Stimulated activated memory B cell treated with anti-CD40 and anti-IgM and Interleukin-4, amounts not matched to agents 10 μg/mL and 1 μg/mL and 100 μg/mL, for 72 hours (primary cell): ENCODE data around the gene SLC38A3.

Experiments
- ATAC-seq: fragments of 150-1000 bp; cut with Tn5 transposase; 2 replicates; pipeline ENCODE4 v1.10.0; 2021
- H3K27ac Mint-ChIP-seq: one replicate; pipeline ENCODE4 v1.8.0; 2022; ENCODE audit warnings: mild to moderate bottlenecking, mixed read lengths
- H3K27me3 Mint-ChIP-seq: one replicate; pipeline ENCODE4 v1.8.0; 2022; ENCODE audit warnings: mixed read lengths
- H3K36me3 Mint-ChIP-seq: one replicate; pipeline ENCODE4 v1.8.0; 2022; ENCODE audit warnings: mixed read lengths
- H3K4me1 Mint-ChIP-seq: one replicate; pipeline ENCODE4 v1.8.0; 2022; ENCODE audit warnings: mixed read lengths
- H3K4me3 Mint-ChIP-seq: one replicate; pipeline ENCODE4 v1.8.0; 2022; ENCODE audit warnings: mild to moderate bottlenecking, moderate library complexity, mixed read lengths
- H3K9me3 Mint-ChIP-seq: one replicate; pipeline ENCODE4 v1.8.0; 2022; ENCODE audit warnings: mixed read lengths

Gene SLC38A3

GRCh38 chr3:50165910-50166538, 39.0 kb upstream of the SLC38A3 start:
- Mint-ChIP-seq H3K9me3 (no peaks in the 10 kb centered on the region), H3K4me1 (no peaks in the 10 kb centered on the region), H3K27ac (no peak overlapping the region), H3K36me3 (no peaks in the 10 kb centered on the region), H3K4me3 (no peak overlapping the region), H3K27me3 (peaks cover 33% of the 10 kb centered on the region)
- no peak for ATAC-seq

DNA sequence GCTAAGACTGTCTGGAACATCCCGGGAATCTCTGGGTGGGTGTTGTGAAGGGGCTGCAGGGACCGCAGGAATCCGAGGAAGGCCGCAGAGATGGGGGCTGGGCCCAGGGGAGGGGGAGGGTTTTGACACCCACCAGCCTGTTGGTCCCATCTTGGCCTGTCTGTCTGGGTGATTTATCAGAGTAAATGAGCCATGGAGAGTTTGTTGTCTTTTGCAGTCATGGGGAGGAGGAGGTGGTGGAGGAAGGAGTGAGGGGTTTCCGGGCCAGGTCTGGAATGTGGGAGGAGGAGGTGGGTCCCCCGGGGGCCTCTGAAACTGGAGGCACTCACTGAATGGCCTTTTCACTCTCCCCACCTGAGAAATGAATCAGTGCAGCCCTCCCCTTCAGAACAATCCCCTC, 38.5 kb upstream of the SLC38A3 start:
- Mint-ChIP-seq H3K36me3 (no peaks in the 10 kb centered on the region), H3K4me1 (no peaks in the 10 kb centered on the region), H3K4me3 (no peak overlapping the region)

GRCh38 chr3:50167069-50167840, 37.8 kb upstream of the SLC38A3 start:
- Mint-ChIP-seq H3K4me3 (no peak overlapping the region), H3K36me3 (no peaks in the 10 kb centered on the region), H3K27me3 (peaks cover 45% of the 10 kb centered on the region), H3K27ac (no peak overlapping the region), H3K4me1 (no peaks in the 10 kb centered on the region), H3K9me3 (no peaks in the 10 kb centered on the region)
- no peak for ATAC-seq

More for the DNA sequence above, 38.5 kb upstream of the SLC38A3 start:
- H3K27me3 Mint-ChIP-seq, result peaks cover 39% of the 10 kb centered on the region
- H3K27ac Mint-ChIP-seq, result no peak overlapping the region
- no peaks in the 10 kb centered on the region for H3K9me3 Mint-ChIP-seq
- ATAC-seq, result no peak

DNA sequence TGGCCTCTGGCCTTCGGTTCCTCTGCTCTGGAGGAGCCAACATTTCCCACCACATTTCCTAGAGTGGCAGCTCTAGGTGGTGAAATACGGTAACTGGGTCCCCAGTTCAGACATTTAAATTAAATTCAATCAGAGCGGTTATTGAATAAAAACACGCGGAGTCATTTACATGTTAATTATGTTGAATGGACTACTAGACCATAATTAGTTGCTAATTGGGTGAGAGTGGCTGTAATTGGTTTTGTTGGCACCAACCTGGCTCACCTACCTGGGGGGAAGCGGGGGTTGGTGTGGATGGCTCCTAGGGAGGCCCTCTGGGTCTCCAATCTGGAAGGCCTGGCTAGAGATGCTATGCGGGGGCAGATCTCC, 37.2 kb upstream of the SLC38A3 start:
- Mint-ChIP-seq H3K4me3 (no peak overlapping the region), H3K27ac (no peak overlapping the region), H3K36me3 (no peaks in the 10 kb centered on the region), H3K27me3 (peaks cover 45% of the 10 kb centered on the region), H3K4me1 (no peaks in the 10 kb centered on the region), H3K9me3 (no peaks in the 10 kb centered on the region)
- ATAC-seq, result no peak

GRCh38 chr3:50168388-50168787, 36.7 kb upstream of the SLC38A3 start:
- peaks cover 45% of the 10 kb centered on the region for H3K27me3 Mint-ChIP-seq
- H3K9me3 Mint-ChIP-seq, result no peaks in the 10 kb centered on the region
- H3K27ac Mint-ChIP-seq, result no peak overlapping the region
- no peak overlapping the region for H3K4me3 Mint-ChIP-seq
- no peaks in the 10 kb centered on the region for H3K36me3 Mint-ChIP-seq
- H3K4me1 Mint-ChIP-seq, result no peaks in the 10 kb centered on the region
- ATAC-seq, result no peak

DNA sequence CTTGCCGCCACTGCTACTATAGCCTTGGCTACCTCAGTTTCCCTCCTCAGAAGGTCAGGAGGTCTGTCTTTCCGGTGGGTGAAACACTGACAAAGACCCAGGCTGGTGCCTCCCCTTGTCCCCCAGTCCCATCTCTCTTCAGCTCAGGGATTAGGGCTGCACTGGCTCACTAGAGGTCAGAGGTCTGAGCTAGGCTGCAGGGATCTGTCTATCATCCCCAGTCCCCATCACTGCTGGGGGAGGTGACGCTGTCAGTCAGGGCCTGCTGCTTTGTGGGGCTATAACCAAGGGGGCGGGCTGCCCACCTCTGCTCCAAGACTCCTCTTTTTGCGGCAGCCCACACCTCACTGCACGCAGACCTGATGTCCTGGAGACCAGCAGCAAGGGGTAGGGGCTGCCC, 36.3 kb upstream of the SLC38A3 start:
- Mint-ChIP-seq H3K27me3 (peaks cover 45% of the 10 kb centered on the region), H3K4me1 (peaks cover 3% of the 10 kb centered on the region), H3K36me3 (no peaks in the 10 kb centered on the region), H3K4me3 (no peak overlapping the region), H3K9me3 (no peaks in the 10 kb centered on the region), H3K27ac (no peak overlapping the region)
- no peak for ATAC-seq

DNA sequence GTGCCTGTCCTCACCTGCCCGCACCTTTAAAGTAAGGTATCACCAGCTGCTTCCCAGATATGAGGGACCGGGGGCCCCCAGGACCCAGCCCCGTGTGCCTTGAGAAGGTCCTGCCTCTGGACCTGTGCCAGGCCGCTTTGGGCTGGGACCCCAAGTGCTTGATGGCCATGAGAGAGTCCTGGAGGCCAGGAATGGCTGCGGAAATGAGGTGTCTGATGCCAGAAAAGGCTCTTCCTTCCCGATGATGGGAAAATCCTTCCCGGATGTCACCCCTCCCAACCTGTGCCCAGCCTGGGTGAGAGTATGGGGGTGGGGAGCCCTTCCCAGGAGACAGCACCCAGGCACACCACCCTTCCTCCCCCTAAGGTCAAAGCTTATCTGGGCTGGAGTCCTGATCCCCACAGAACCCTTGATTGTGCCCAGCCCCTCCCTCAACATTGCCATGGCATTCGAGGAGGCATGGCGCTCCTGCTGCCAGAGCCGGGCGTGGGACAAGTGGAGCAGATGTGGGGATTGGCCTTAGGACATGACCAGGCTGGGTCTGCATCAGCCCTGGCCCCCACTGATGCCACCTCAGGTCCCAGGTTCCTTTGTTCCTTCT, 35.7 kb upstream of the SLC38A3 start:
- Mint-ChIP-seq H3K36me3 (no peaks in the 10 kb centered on the region), H3K27ac (no peak overlapping the region), H3K4me1 (peaks cover 7% of the 10 kb centered on the region), H3K9me3 (no peaks in the 10 kb centered on the region), H3K27me3 (peaks cover 45% of the 10 kb centered on the region), H3K4me3 (no peak overlapping the region)
- ATAC-seq, result no peak

DNA sequence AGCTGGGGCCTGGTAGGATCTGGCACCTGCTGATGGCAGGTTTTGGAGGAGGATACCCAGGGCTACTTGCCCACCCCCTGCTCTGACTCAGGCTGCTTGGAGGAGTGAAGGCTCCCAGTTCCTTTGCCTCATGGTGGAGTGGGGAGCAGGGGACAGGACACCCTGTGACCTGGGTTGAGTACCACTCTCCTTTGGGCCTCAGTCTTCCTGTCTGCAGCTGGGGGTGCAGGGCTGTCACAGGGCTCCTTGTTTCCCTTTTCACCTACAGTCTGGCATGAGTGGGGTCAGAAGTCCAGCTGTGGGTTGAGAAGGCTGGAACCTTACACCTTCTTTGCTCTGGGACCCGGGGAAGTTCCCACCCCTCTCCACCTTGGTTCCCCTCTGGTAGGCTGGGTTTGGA, 35.2 kb upstream of the SLC38A3 start:
- Mint-ChIP-seq H3K4me3 (no peak overlapping the region), H3K36me3 (no peaks in the 10 kb centered on the region), H3K27me3 (peaks cover 45% of the 10 kb centered on the region), H3K9me3 (no peaks in the 10 kb centered on the region), H3K27ac (no peak overlapping the region), H3K4me1 (peaks cover 7% of the 10 kb centered on the region)
- no peak for ATAC-seq

- Mint-ChIP-seq H3K27ac (no peak overlapping the region), H3K9me3 (no peaks in the 10 kb centered on the region), H3K36me3 (no peaks in the 10 kb centered on the region), H3K4me3 (no peak overlapping the region), H3K27me3 (peaks cover 45% of the 10 kb centered on the region), H3K4me1 (peaks cover 7% of the 10 kb centered on the region)
- ATAC-seq, result no peak
Observed at GRCh38 chr3:50170689-50171088, 34.4 kb upstream of the SLC38A3 start.

DNA sequence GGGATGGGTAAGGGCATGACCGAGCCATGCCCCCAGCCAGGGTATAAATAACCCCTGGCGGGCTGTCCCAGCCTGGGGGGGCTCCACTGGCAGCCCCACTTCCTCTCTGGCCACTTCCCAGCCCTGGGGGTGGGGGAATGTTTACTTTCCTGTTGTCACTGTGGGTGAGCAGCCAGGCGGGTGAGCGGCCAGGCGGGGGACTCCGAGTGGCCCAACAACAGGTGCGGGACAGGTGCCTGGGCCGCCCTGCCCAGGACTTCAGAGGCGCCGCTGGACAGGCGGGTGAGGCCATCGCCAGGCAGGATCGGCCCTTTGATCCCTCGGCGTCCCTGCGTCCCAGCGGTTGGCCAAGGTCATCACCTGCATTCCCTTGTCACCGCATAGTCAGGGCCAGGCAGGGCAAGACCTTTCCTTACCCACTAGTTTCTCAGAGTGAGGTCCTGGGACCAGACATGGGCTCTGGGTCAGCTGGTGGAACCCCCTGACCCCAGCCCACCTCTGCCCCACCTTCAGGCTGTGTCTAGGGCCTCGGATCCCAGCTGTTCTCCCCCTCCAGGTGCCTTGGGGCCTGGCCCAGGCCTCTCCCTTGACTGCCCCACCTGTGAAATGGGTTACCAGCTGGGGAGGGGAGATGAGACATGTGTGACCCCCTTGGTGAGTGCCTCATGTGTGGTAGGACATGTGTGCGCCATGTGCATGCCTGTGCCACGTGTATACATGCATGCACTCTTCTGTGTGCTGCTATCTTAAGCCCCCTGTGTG, 33.4 kb upstream of the SLC38A3 start:
- no peak for ATAC-seq
- H3K4me1 Mint-ChIP-seq, result peaks cover 7% of the 10 kb centered on the region
- H3K9me3 Mint-ChIP-seq, result no peaks in the 10 kb centered on the region
- peaks cover 45% of the 10 kb centered on the region for H3K27me3 Mint-ChIP-seq
- no peak overlapping the region for H3K4me3 Mint-ChIP-seq
- H3K36me3 Mint-ChIP-seq, result no peaks in the 10 kb centered on the region
- H3K27ac Mint-ChIP-seq, result no peak overlapping the region

DNA sequence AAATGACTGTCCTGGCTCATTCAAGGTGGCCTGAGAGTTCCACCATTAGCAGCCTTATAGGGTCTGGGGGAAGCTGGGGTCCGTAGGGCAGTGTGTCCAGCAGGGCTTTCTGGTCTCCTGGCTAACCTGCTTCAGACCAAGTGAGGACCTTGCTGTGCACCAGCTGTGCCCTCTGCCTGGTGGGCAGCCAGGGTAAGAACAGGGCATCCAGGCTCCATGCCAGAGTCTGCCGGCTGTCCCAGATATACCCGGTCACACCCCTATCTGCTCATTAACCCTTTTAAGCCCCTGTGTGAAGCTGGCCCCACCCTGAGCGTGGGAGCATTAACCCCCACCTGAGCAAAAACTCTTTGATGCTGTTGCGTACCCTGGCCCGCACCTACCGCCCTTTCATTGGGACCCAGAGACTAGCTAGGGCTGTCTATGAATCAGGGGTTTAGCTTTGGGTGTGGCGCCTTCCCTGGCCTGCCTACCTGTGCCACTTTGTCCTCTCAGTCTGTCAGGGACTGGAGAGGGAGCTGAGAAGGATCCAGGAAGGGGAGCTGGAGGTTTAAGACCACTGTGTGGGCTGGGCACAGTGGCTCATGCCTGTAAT, 32.3 kb upstream of the SLC38A3 start:
- H3K27me3 Mint-ChIP-seq, result peaks cover 44% of the 10 kb centered on the region
- no peak overlapping the region for H3K4me3 Mint-ChIP-seq
- no peak for ATAC-seq
- H3K36me3 Mint-ChIP-seq, result no peaks in the 10 kb centered on the region
- peaks cover 7% of the 10 kb centered on the region for H3K4me1 Mint-ChIP-seq
- H3K9me3 Mint-ChIP-seq, result no peaks in the 10 kb centered on the region
- H3K27ac Mint-ChIP-seq, result no peak overlapping the region

DNA sequence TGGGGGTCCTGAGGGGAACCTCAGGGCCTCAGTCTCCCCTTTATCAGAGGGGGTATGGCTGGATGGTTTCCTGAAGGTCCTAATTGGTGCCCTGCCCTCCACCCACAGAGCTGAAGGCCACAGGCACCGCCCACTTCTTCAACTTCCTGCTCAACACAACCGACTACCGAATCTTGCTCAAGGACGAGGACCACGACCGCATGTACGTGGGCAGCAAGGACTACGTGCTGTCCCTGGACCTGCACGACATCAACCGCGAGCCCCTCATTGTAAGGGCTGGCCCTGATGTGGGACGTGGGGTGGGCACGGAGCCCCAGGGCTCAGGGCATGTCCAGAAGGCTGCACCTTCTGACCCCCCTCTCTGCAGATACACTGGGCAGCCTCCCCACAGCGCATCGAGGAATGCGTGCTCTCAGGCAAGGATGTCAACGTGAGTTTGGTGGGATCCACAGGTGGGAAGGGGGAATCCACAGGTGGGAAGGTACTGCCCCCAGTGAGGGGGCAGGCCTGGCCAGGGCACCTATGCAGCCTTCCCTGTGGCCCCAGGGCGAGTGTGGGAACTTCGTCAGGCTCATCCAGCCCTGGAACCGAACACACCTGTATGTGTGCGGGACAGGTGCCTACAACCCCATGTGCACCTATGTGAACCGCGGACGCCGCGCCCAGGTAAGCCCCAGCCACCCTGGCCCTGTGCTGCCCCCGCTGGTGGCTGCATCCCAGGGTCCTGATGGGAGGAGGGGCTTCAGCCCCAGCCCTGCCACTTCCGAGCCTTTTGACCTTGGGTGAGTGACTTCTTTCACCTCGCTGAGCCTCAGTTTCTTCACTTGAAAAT, 31.2 kb upstream of the SLC38A3 start:
- Mint-ChIP-seq H3K27me3 (peaks cover 34% of the 10 kb centered on the region), H3K9me3 (no peaks in the 10 kb centered on the region), H3K27ac (no peak overlapping the region), H3K4me3 (no peak overlapping the region), H3K36me3 (no peaks in the 10 kb centered on the region), H3K4me1 (peaks cover 7% of the 10 kb centered on the region)
- no peak for ATAC-seq

DNA sequence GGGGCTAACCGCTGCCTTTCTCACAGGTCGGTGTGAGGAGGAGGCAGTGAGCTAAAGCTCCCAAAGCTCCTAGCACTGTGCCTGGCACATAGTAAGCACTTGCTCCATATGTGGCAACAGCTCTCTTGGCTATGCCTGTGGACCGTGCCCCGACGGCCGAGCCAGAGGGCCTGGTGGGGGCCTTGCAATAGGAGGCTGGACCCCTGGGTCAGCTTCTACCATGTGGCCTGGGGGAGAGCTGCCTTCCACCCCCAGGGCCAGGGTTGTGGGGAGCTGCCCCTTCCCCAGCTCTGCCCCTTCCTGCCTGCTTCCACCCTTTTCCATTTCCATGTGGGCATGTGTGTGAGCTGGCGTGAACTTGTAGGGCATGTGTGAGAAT, 30.6 kb upstream of the SLC38A3 start:
- Mint-ChIP-seq H3K4me1 (peaks cover 7% of the 10 kb centered on the region), H3K9me3 (no peaks in the 10 kb centered on the region), H3K27me3 (peaks cover 27% of the 10 kb centered on the region), H3K4me3 (no peak overlapping the region), H3K27ac (no peak overlapping the region), H3K36me3 (no peaks in the 10 kb centered on the region)
- ATAC-seq, result no peak

DNA sequence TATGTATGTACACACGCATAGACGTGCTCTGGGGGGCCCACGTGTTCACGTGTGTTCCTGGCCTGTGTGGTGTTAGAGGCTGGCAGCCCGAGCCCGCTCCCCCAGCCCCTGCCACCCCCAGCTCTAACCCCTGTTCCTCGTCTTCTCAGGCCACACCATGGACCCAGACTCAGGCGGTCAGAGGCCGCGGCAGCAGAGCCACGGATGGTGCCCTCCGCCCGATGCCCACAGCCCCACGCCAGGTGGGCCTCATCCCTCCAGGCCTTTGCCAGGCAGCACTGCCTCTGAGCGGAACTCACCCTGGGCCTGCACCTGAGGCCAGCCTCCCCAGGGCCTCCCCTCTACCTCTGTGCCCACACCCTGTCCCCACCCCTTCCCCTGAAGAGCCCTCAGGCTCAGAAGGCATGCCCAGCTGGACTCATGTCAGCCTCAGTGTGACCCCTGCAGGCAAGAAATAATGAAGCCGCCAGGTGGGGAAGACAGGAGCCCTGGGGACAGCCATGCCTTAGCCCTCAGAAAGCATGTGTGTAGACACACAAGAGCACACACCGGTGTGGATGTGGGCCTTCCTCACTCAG, 30.0 kb upstream of the SLC38A3 start:
- Mint-ChIP-seq H3K27ac (no peak overlapping the region), H3K9me3 (no peaks in the 10 kb centered on the region), H3K27me3 (peaks cover 22% of the 10 kb centered on the region), H3K36me3 (no peaks in the 10 kb centered on the region), H3K4me1 (peaks cover 7% of the 10 kb centered on the region), H3K4me3 (no peak overlapping the region)
- ATAC-seq, result peak; percentile 21
